ENCODE results near the gene ARF6.

DNA sequence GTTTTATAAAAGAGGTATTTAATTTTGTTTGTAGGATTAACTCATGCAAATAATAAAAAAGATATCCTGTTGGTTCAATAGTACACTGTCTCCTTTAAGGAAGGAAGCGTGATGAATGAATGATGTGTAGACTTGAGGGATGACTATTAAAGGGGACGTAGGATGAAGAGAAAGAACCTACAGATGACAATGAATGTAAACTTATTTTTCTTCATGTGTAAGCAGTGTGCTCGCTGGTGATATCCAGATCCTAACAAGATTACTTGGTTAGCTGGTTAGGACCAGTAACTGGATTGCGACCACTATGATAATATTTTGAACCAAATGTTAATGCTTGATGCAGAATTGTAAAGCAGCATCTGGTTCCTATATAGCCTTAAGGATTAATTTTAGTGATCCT is 2.6 kb downstream of the ARF6 start:
- TF ChIP-seq, protein P1, sequence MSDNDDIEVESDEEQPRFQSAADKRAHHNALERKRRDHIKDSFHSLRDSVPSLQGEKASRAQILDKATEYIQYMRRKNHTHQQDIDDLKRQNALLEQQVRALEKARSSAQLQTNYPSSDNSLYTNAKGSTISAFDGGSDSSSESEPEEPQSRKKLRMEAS (IDR thresholded peaks at IDR 0.05), result no peak
- TF ChIP-seq, protein P2, sequence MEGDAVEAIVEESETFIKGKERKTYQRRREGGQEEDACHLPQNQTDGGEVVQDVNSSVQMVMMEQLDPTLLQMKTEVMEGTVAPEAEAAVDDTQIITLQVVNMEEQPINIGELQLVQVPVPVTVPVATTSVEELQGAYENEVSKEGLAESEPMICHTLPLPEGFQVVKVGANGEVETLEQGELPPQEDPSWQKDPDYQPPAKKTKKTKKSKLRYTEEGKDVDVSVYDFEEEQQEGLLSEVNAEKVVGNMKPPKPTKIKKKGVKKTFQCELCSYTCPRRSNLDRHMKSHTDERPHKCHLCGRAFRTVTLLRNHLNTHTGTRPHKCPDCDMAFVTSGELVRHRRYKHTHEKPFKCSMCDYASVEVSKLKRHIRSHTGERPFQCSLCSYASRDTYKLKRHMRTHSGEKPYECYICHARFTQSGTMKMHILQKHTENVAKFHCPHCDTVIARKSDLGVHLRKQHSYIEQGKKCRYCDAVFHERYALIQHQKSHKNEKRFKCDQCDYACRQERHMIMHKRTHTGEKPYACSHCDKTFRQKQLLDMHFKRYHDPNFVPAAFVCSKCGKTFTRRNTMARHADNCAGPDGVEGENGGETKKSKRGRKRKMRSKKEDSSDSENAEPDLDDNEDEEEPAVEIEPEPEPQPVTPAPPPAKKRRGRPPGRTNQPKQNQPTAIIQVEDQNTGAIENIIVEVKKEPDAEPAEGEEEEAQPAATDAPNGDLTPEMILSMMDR (IDR thresholded peaks at IDR 0.05; ENCODE audit: low read depth, low read length, missing input control), result no peak
- TF ChIP-seq, protein P3, sequence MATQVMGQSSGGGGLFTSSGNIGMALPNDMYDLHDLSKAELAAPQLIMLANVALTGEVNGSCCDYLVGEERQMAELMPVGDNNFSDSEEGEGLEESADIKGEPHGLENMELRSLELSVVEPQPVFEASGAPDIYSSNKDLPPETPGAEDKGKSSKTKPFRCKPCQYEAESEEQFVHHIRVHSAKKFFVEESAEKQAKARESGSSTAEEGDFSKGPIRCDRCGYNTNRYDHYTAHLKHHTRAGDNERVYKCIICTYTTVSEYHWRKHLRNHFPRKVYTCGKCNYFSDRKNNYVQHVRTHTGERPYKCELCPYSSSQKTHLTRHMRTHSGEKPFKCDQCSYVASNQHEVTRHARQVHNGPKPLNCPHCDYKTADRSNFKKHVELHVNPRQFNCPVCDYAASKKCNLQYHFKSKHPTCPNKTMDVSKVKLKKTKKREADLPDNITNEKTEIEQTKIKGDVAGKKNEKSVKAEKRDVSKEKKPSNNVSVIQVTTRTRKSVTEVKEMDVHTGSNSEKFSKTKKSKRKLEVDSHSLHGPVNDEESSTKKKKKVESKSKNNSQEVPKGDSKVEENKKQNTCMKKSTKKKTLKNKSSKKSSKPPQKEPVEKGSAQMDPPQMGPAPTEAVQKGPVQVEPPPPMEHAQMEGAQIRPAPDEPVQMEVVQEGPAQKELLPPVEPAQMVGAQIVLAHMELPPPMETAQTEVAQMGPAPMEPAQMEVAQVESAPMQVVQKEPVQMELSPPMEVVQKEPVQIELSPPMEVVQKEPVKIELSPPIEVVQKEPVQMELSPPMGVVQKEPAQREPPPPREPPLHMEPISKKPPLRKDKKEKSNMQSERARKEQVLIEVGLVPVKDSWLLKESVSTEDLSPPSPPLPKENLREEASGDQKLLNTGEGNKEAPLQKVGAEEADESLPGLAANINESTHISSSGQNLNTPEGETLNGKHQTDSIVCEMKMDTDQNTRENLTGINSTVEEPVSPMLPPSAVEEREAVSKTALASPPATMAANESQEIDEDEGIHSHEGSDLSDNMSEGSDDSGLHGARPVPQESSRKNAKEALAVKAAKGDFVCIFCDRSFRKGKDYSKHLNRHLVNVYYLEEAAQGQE (IDR thresholded peaks at IDR 0.05), result no peak

Data from liver (tissue), 2 donors.